HG03108 (cell line): Measurements from ENCODE around the gene AGAP3.

Experiments
- ATAC-seq: cut with Tn5 transposase; IDR thresholded peaks from one replicate; pipeline ENCODE4 v1.9.1; 2021; ENCODE audit warnings: moderate library complexity; ENCODE audit not compliant: unreplicated experiment

AGAP3 gene

GRCh38 chr7:151134743-151135524, 48.7 kb downstream of the AGAP3 start:
- no peak for ATAC-seq

- no peak for ATAC-seq
These were observed 49.2 kb downstream of the AGAP3 start for GRCh38 chr7:151135525-151135845.

GRCh38 chr7:151135866-151136843, 49.9 kb downstream of the AGAP3 start:
- no peak for ATAC-seq

- ATAC-seq = no peak
These were observed 50.9 kb downstream of the AGAP3 start for GRCh38 chr7:151137076-151137675.

- ATAC-seq = no peak
These were observed 51.5 kb downstream of the AGAP3 start for GRCh38 chr7:151137791-151138152.

GRCh38 chr7:151138153-151138851, 52.0 kb downstream of the AGAP3 start:
- ATAC-seq = no peak

- no peak for ATAC-seq
These were observed 53.0 kb downstream of the AGAP3 start for GRCh38 chr7:151139071-151139790.

- ATAC-seq = no peak
These were observed 53.5 kb downstream of the AGAP3 start for GRCh38 chr7:151139791-151140190.

- ATAC-seq = no peak
These were observed 54.6 kb downstream of the AGAP3 start for GRCh38 chr7:151140826-151141225.

GRCh38 chr7:151141311-151141854, 55.1 kb downstream of the AGAP3 start:
- ATAC-seq = no peak

GRCh38 chr7:151141855-151142685, 55.8 kb downstream of the AGAP3 start:
- ATAC-seq = no peak

- ATAC-seq = no peak
These were observed 56.4 kb downstream of the AGAP3 start for GRCh38 chr7:151142686-151143040.

GRCh38 chr7:151143261-151144015, 57.2 kb downstream of the AGAP3 start:
- no peak for ATAC-seq

- ATAC-seq = no peak
These were observed 58.1 kb downstream of the AGAP3 start for GRCh38 chr7:151144387-151144786.

- ATAC-seq = no peak
These were observed 60.5 kb downstream of the AGAP3 start for GRCh38 chr7:151146761-151147160.

GRCh38 chr7:151148319-151149259, 62.3 kb downstream of the AGAP3 start:
- no peak for ATAC-seq

GRCh38 chr7:151150388-151150787, 64.1 kb downstream of the AGAP3 start:
- ATAC-seq = no peak
